HG02840 (cell line): ENCODE results near the gene MRPL21.
"Not testable (repeated sequence)": the region's sequence is repeated elsewhere in the genome, so short reads cannot be mapped to it uniquely, and the experiment has no call there.

ENCODE experiments used
- ATAC-seq: cut with Tn5 transposase; IDR thresholded peaks from one replicate; pipeline ENCODE4 v1.9.1; 2021; ENCODE audit warnings: mild to moderate bottlenecking, moderate library complexity, moderate number of reproducible peaks; ENCODE audit not compliant: unreplicated experiment, low FRiP score

Gene MRPL21

GRCh38 chr11:68914761-68915160 is 11.1 kb upstream of the MRPL21 start:
- ATAC-seq = no peak

- ATAC-seq = no peak
Observed at GRCh38 chr11:68913188-68913587, 9.6 kb upstream of the MRPL21 start.

- ATAC-seq = no peak
Observed at GRCh38 chr11:68912254-68912653, 8.6 kb upstream of the MRPL21 start.

GRCh38 chr11:68911731-68912130 is 8.1 kb upstream of the MRPL21 start:
- no peak for ATAC-seq

- ATAC-seq = no peak
Observed at GRCh38 chr11:68910965-68911364, 7.3 kb upstream of the MRPL21 start.

- ATAC-seq = no peak
Observed at GRCh38 chr11:68908273-68908672, 4.6 kb upstream of the MRPL21 start.

GRCh38 chr11:68905421-68906360 is 2.1 kb upstream of the MRPL21 start:
- ATAC-seq = no peak

- ATAC-seq = peak; percentile 11
Observed at GRCh38 chr11:68904248-68904847, 716 bp upstream of the MRPL21 start.

- ATAC-seq = no peak
Observed at GRCh38 chr11:68900835-68901381, 2.7 kb downstream of the MRPL21 start.

- ATAC-seq = no peak
Observed at GRCh38 chr11:68897441-68897840, 6.2 kb downstream of the MRPL21 start.

GRCh38 chr11:68896171-68896959 is 7.3 kb downstream of the MRPL21 start:
- ATAC-seq = no peak

GRCh38 chr11:68893282-68893681 is 10.3 kb downstream of the MRPL21 start:
- ATAC-seq = no peak

GRCh38 chr11:68892576-68892975 is 11.1 kb downstream of the MRPL21 start:
- no peak for ATAC-seq

GRCh38 chr11:68891351-68891948 is 12.2 kb downstream of the MRPL21 start:
- no peak for ATAC-seq

- no peak for ATAC-seq
Observed at GRCh38 chr11:68890490-68891231, 13.0 kb downstream of the MRPL21 start.

GRCh38 chr11:68889948-68890446 is 13.6 kb downstream of the MRPL21 start:
- no peak for ATAC-seq

- ATAC-seq = not testable (repeated sequence)
Observed at GRCh38 chr11:68884827-68885226, 18.8 kb downstream of the MRPL21 start.

GRCh38 chr11:68882391-68882790 is 21.2 kb downstream of the MRPL21 start:
- no peak for ATAC-seq

GRCh38 chr11:68881320-68881719 is 22.3 kb downstream of the MRPL21 start:
- no peak for ATAC-seq
